Mucosa of rectum (tissue), 2 donors: ENCODE data around the gene RGSL1.
A peak's percentile ranks its signal among the peaks of the same experiment; 100 is the strongest.

ENCODE experiments used
- H3K27ac ChIP-seq, 2 donors: one replicate each; pipeline ENCODE4 v1.7.0; 2013; ENCODE audit warnings: inconsistent platforms in 2 of 2, low read depth in 2 of 2, low read length in 2 of 2
- H3K27me3 ChIP-seq, 2 donors: one replicate each; pipeline ENCODE4 v1.7.0; 2013; ENCODE audit warnings: low read length in 2 of 2; ENCODE audit not compliant: control insufficient read depth in 2 of 2, insufficient read depth in 2 of 2
- H3K36me3 ChIP-seq, 2 donors: one replicate each; pipeline ENCODE4 v1.7.0; 2013; ENCODE audit warnings: low read length in 2 of 2; ENCODE audit not compliant: control insufficient read depth in 2 of 2, insufficient read depth in 2 of 2
- H3K4me1 ChIP-seq, 2 donors: one replicate each; pipeline ENCODE4 v1.7.0; 2013; ENCODE audit warnings: low read length in 2 of 2, mild to moderate bottlenecking in 1 of 2; ENCODE audit not compliant: control insufficient read depth in 2 of 2, insufficient read depth in 2 of 2
- H3K4me3 ChIP-seq, 2 donors: one replicate each; pipeline ENCODE4 v1.7.0; 2013; ENCODE audit warnings: low read length in 2 of 2
- H3K9ac ChIP-seq, 2 donors: one replicate each; pipeline ENCODE4 v1.7.0; 2013; ENCODE audit warnings: low read length in 2 of 2, low read depth in 1 of 2, mild to moderate bottlenecking in 1 of 2
- H3K9me3 ChIP-seq, 2 donors: one replicate each; pipeline ENCODE4 v1.7.0; 2013; ENCODE audit warnings: low read length in 2 of 2; ENCODE audit not compliant: control insufficient read depth in 2 of 2
- donor health status: healthy.
- donor health status: Normal muscosa, but diverticular disease.

Gene RGSL1

DNA sequence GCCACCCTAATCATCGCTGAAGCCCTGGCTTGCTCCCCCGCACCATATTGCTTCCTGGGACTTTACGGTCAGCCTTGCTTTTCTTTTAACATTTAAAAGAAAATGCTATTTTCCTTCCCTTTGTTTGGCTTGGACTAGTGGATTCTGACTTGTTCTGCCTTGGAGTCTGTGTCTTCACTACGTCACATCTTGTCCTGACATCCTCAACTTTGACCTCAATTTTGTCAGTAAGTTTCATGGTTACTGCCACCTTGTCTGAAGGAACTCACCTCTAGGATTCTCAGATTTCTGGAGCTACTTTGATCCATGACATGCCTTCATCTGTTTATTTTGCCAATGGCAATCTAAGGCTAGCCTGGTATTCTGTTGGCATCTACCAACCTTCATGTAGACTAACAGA lies 134.8 kb downstream of the RGSL1 start:
- H3K4me3 ChIP-seq: no peak overlapping the region
- peaks cover 9 to 12% of the 10 kb centered on the region in 2 donors for H3K4me1 ChIP-seq
- H3K36me3 ChIP-seq: peaks cover 32 to 34% of the 10 kb centered on the region in 2 donors
- no peaks in the 10 kb centered on the region for H3K27me3 ChIP-seq
- H3K9ac ChIP-seq: no peak overlapping the region
- H3K9me3 ChIP-seq: no peaks in the 10 kb centered on the region
- H3K27ac ChIP-seq: no peak overlapping the region

DNA sequence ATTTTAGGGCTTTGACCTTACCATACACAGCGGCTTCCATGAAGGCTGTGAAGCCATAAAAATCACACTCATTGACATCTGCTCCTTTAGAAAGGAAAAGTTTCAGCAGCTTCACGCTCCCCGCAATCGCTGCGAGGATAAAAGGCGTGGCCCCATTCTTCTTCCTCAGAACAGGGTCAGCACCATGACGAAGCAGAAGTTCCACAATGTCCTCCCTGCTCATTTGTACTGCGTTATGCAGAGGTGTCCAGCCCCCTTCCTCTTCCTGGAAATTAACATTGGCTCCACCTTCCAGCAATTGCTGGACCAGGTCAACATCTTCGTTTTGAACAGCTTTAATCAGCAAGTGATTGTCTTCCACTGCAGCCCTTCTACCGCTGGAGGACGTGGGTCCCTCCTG lies 136.4 kb downstream of the RGSL1 start:
- Histone ChIP-seq H3K27ac (no peak overlapping the region), H3K27me3 (no peaks in the 10 kb centered on the region), H3K9ac (no peak overlapping the region), H3K36me3 (peaks cover 17 to 20% of the 10 kb centered on the region in 2 donors), H3K4me1 (peaks cover 9 to 12% of the 10 kb centered on the region in 2 donors), H3K9me3 (no peaks in the 10 kb centered on the region), H3K4me3 (no peak overlapping the region)

DNA sequence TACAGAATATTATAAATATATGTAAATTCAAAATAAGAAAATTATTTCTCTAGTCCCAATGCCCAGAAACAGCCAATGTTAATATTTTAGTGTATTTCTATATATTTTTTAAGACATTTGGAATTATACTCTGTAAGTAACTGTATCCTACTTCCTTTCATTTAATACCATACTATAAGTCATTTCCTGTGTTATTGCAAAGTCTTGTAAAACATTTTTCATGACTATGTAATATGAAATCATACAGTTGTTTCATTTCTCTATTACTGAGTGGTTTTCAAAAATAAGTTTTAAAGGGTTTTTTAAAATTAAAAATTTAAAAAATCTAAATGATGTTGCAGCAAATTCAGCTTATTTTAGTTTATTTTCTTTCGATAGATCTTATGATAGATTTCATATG lies 137.1 kb downstream of the RGSL1 start:
- no peaks in the 10 kb centered on the region for H3K9me3 ChIP-seq
- H3K27me3 ChIP-seq: no peaks in the 10 kb centered on the region
- peaks cover 13 to 15% of the 10 kb centered on the region in 2 donors for H3K36me3 ChIP-seq
- no peak overlapping the region for H3K9ac ChIP-seq
- H3K27ac ChIP-seq: no peak overlapping the region
- H3K4me1 ChIP-seq: peaks cover 9 to 12% of the 10 kb centered on the region in 2 donors
- H3K4me3 ChIP-seq: no peak overlapping the region

DNA sequence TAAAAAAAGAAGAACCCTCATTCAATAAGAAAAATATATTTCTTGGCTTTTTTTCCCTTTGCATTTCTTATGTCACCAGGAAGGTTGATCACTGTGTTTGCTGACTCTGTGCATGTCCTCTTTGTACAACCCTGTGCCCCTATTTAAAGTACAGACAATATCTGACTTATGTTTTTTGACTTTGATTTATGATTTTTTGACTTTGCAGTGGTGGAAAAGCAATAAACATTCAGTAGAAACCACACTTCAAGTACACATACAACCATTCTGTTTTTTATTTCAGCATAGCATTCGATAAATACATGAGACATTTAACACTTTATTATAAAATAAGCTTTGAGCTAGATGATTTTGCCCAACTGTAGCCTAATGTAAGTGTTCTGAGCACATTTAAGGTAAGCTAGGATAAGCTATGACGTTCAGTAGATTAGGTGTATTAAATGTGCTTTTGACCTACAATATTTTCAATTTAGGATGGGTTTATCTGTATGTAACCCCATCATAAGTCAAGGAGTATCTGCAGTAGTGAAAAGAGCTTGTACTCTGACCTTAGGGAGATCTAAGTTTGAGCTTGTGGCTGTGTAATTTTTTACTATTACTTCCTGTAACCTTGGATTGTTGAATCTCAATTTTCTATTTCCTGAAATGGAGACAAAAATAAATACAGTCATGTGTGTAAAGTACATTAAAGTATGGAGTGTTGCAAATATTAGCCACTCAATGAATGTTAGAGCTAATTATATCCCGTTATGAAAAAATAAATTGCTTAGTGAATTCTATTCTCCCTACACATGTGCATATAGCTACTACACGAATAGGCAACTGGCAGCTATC lies 137.9 kb downstream of the RGSL1 start:
- Histone ChIP-seq H3K27me3 (no peaks in the 10 kb centered on the region), H3K9me3 (no peaks in the 10 kb centered on the region), H3K9ac (peak overlapping the region; percentile 97 to 99), H3K4me1 (peaks cover 9 to 12% of the 10 kb centered on the region in 2 donors), H3K4me3 (peak overlapping the region; percentile 95 to 99), H3K27ac (peak overlapping the region; percentile 97 to 99), H3K36me3 (peaks cover 5 to 7% of the 10 kb centered on the region in 2 donors)

DNA sequence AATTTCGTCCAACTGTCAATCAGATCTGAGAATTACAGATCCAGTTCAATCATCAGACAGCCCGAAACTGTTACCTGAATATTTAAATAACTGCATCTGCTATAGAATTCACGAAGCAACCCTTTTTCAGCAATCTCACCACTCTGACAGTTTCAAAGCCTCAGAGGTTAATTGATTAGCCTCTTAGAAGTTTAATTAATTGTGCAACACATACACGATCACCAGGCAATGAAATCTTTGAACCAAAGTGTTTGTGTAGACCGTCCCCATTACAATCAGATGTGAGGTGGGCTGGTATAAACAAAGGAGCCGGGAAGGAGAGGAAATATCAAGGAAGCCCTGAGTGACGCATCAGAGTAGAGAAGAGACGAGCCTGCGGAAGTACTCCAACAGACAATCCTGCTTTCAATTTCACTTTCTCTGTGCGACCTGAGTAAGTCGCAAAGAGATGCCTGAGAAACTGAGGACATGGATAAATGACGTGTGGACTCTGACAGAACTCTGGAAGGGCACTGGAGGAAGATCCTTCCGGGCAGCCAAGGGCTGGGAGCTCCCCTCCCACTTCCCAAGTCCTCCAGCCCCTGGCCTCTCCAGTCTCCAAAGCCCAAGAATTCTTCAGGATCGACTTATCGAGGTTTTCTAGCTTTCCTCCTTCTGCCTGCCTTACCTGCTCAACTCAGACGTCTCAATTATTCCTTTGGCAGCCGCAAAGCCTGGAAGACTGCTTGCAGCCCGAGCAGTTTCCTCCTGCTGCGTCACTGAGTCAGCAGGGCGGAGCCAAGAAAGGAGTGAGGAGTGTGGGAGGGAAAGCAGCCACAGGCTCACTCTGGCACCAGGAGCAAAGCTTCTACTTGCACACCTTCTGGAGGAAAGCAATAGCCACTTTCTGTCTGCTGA lies 138.8 kb downstream of the RGSL1 start, which contains the start of gene RNASEL:
Gene RNASEL, minus strand, starts transcription at position 757 of the 897 bp plus-strand sequence. CDS start 2,450 bp downstream, outside the sequence.
- Histone ChIP-seq H3K9me3 (no peaks in the 10 kb centered on the region), H3K36me3 (peaks cover 2 to 3% of the 10 kb centered on the region in 2 donors), H3K27ac (peak within 1 kb of the TSS; percentile 97 to 99), H3K27me3 (no peaks in the 10 kb centered on the region), H3K9ac (peak within 1 kb of the TSS; percentile 97 to 99), H3K4me1 (peaks cover 9 to 12% of the 10 kb centered on the region in 2 donors), H3K4me3 (peak within 1 kb of the TSS; percentile 95 to 99)

DNA sequence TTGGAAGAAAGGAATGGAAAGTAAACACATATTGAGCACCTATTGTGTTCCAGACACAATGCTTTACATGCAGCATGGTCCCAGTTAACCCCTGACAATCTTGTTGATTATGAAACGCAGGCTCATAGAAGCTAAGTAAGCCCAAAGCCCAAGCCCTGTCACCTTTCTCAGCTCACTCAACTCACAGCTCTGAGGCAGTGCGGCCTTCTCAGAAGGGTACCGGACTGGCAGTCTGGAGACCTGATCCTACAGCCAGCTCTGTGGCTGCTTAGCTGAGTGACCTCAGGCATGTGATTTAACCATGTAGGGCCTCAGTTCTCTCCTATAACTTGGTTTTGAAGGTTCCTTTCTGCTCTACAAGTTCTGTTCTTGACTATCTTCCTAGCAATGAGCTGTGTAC lies 139.6 kb downstream of the RGSL1 start:
- peaks cover 9 to 12% of the 10 kb centered on the region in 2 donors for H3K4me1 ChIP-seq
- H3K27me3 ChIP-seq: no peaks in the 10 kb centered on the region
- no peaks in the 10 kb centered on the region for H3K9me3 ChIP-seq
- peak overlapping the region; percentile 95 to 99 for H3K4me3 ChIP-seq
- H3K27ac ChIP-seq: peak overlapping the region; percentile 97 to 99
- H3K36me3 ChIP-seq: peaks cover 2 to 3% of the 10 kb centered on the region in 2 donors
- H3K9ac ChIP-seq: peak overlapping the region; percentile 97 to 99

DNA sequence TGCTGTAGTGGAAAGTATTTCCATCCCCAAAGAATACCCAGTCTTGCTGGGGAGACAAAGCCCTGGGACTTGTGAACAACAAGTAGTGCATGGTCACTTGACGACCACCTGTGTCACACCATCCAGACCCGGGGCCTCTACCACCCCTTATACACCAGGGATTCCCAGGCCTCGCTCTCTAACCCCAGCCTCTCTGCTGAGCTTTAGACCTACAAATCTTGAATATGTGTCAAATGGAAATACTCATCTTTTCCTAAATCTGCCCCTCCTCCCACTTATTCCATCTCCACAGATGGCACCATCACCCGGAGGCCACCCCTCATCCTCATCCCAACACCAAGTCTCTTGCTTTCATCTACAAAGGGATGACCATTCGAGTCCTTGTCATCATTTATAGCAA lies 140.0 kb downstream of the RGSL1 start:
- H3K27ac ChIP-seq: no peak overlapping the region
- H3K9me3 ChIP-seq: no peaks in the 10 kb centered on the region
- H3K4me1 ChIP-seq: peaks cover 9 to 12% of the 10 kb centered on the region in 2 donors
- no peaks in the 10 kb centered on the region for H3K27me3 ChIP-seq
- H3K36me3 ChIP-seq: peaks cover 2 to 3% of the 10 kb centered on the region in 2 donors
- no peak overlapping the region for H3K9ac ChIP-seq
- no peak overlapping the region for H3K4me3 ChIP-seq

DNA sequence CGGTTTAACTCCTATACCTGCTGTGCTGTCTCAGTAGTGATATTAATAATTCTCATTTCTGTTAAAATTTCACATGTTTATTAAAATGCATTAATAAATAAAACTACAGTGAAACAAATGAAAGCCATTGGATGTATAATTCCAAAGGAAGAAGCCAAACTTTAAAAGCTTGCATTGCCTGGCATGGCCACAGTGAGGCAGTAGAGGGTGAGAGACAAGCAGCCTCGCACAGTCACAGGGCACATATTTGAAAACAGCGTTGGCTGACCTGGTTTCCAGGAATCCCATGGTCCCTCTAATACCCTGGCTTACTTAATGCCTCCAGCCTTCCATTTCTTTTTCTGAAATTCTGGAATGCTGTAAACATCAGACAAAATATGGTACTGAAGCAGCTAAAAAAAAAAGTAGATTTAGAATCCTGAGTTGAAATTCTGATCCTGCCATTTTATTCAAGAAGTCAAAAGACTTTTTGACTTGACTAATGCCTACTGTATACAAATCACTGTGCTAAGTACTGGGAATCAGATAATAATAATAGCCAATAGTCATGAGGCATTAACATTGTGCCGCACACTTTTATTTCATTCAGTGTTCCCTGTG lies 145.8 kb downstream of the RGSL1 start:
- no peak overlapping the region for H3K9ac ChIP-seq
- no peaks in the 10 kb centered on the region for H3K36me3 ChIP-seq
- no peak overlapping the region for H3K27ac ChIP-seq
- no peaks in the 10 kb centered on the region for H3K27me3 ChIP-seq
- H3K4me3 ChIP-seq: no peak overlapping the region
- H3K4me1 ChIP-seq: no peaks in the 10 kb centered on the region
- no peaks in the 10 kb centered on the region for H3K9me3 ChIP-seq

DNA sequence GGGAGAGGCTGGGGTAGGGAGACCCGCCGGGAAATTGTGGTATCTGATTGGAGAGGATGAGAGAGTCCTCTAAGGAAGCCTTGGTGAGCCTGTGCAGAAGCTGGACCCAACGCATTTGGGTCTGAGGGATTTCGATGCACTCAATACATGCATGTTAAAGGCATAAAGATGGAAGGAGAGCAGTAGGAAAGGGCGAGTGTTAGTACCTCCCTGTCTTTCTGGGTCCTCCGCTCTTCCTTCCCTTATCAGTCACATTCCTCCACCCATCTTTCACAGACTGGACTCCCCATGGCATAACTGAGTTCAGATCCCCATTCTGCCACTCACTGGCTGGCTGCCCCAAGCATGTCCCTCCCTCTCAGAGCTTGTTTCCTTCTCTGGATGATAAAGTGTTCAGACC lies 147.0 kb downstream of the RGSL1 start:
- Histone ChIP-seq H3K9me3 (no peaks in the 10 kb centered on the region), H3K27ac (no peak overlapping the region), H3K4me1 (peaks cover 0 to 3% of the 10 kb centered on the region in 2 donors), H3K27me3 (no peaks in the 10 kb centered on the region), H3K4me3 (no peak overlapping the region), H3K9ac (no peak overlapping the region), H3K36me3 (peaks cover 0 to 2% of the 10 kb centered on the region in 2 donors)
